Suppressor macrophage treated with lipopolysaccharide for 1 hour (primary cell): ENCODE results near the gene HNRNPH1.

Source experiments
- DNase-seq, 3 donors: peaks; one replicate each; pipeline ENCODE4 v3.0.0-alpha.2; 2020 to 2022

HNRNPH1 gene

GRCh38 chr5:179623906-179624741 is 653 bp upstream of the HNRNPH1 start:
- peak; percentile 72 to 75 (median 73) for DNase-seq

- DNase-seq: peak in 1 of 3 donors; percentile 18
Measured at GRCh38 chr5:179621551-179622214, 1.8 kb downstream of the HNRNPH1 start.

GRCh38 chr5:179620703-179621350 is 2.6 kb downstream of the HNRNPH1 start:
- peak in 1 of 3 donors; percentile 16 for DNase-seq

- DNase-seq: peak in 1 of 3 donors; percentile 20
Measured at GRCh38 chr5:179620293-179620692, 3.2 kb downstream of the HNRNPH1 start.

GRCh38 chr5:179619776-179620175 is 3.7 kb downstream of the HNRNPH1 start:
- peak; percentile 53 to 86 (median 76) for DNase-seq

- DNase-seq: no peak
Measured at GRCh38 chr5:179618923-179619554, 4.4 kb downstream of the HNRNPH1 start.

- DNase-seq: no peak
Measured at GRCh38 chr5:179617930-179618329, 5.5 kb downstream of the HNRNPH1 start.

GRCh38 chr5:179616002-179616594 is 7.4 kb downstream of the HNRNPH1 start:
- no peak for DNase-seq

GRCh38 chr5:179615203-179615602 is 8.3 kb downstream of the HNRNPH1 start:
- DNase-seq: no peak

GRCh38 chr5:179614745-179615144 is 8.7 kb downstream of the HNRNPH1 start:
- no peak for DNase-seq

GRCh38 chr5:179613460-179614071 is 9.9 kb downstream of the HNRNPH1 start:
- DNase-seq: no peak

GRCh38 chr5:179612577-179613459 is 10.7 kb downstream of the HNRNPH1 start:
- DNase-seq: no peak

GRCh38 chr5:179610903-179611265 is 12.6 kb downstream of the HNRNPH1 start:
- DNase-seq: no peak

GRCh38 chr5:179610109-179610902 is 13.2 kb downstream of the HNRNPH1 start:
- DNase-seq: no peak

GRCh38 chr5:179609834-179610108 is 13.7 kb downstream of the HNRNPH1 start:
- DNase-seq: no peak

GRCh38 chr5:179608131-179608581 is 15.3 kb downstream of the HNRNPH1 start:
- no peak for DNase-seq

GRCh38 chr5:179607160-179607931 is 16.1 kb downstream of the HNRNPH1 start:
- peak; percentile 54 to 76 (median 71) for DNase-seq

- DNase-seq: no peak
Measured at GRCh38 chr5:179606910-179607159, 16.6 kb downstream of the HNRNPH1 start.

- DNase-seq: no peak
Measured at GRCh38 chr5:179606071-179606909, 17.2 kb downstream of the HNRNPH1 start.
